ENCODE results near the gene HOMER1. TPM values are rescaled to one million over a fixed set of nuclear protein-coding genes. Genes with fewer than 3 reads are reported as not detected.

Gene HOMER1
- total RNA-seq, 4 donors from 2014 or later: 23.5 to 51.0 (median 33.0) TPM

DNA sequence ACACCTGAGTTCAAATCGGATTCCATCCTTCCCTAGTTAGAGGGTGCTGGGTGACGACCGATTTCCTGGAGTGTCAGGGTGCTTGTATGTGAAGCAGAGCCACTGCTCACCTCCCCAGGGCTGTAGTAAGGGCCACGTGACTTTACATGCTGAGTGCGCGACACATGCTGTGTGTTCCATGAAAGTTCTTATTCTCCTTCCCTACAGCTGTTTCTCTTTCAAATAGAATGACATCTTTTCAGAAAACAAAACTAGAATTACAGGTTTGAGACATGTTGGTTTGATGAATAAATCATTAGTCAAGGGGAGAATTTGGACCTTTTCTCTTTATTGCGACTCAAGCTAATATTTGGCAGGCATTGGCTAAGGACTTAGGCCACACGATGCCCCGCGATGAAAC, 164.9 kb downstream of the HOMER1 start:
- no peak for DNase-seq
- no peak for ATAC-seq
- H3K27ac ChIP-seq: no peak overlapping the region
- intact Hi-C loops (cut with DNase I; ENCODE audit: low total_unique reads): no loop called here
- no peak overlapping the region for H3K4me3 ChIP-seq
- in situ Hi-C loops (cut with MboI; ENCODE audit: low sequenced_read_pairs in 4 of 4): no loop called here
- H3K4me1 ChIP-seq: no peaks in the 10 kb centered on the region
- H3K27me3 ChIP-seq: no peaks in the 10 kb centered on the region
- TF ChIP-seq, protein P1, sequence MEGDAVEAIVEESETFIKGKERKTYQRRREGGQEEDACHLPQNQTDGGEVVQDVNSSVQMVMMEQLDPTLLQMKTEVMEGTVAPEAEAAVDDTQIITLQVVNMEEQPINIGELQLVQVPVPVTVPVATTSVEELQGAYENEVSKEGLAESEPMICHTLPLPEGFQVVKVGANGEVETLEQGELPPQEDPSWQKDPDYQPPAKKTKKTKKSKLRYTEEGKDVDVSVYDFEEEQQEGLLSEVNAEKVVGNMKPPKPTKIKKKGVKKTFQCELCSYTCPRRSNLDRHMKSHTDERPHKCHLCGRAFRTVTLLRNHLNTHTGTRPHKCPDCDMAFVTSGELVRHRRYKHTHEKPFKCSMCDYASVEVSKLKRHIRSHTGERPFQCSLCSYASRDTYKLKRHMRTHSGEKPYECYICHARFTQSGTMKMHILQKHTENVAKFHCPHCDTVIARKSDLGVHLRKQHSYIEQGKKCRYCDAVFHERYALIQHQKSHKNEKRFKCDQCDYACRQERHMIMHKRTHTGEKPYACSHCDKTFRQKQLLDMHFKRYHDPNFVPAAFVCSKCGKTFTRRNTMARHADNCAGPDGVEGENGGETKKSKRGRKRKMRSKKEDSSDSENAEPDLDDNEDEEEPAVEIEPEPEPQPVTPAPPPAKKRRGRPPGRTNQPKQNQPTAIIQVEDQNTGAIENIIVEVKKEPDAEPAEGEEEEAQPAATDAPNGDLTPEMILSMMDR (IDR thresholded peaks at IDR 0.05 in 4 of 5, conservative IDR thresholded peaks at IDR 0.05 in 1 of 5): no peak
- TF ChIP-seq POLR2A (IDR thresholded peaks at IDR 0.05): no peak
- no peaks in the 10 kb centered on the region for H3K9me3 ChIP-seq
- no peaks in the 10 kb centered on the region for H3K36me3 ChIP-seq

DNA sequence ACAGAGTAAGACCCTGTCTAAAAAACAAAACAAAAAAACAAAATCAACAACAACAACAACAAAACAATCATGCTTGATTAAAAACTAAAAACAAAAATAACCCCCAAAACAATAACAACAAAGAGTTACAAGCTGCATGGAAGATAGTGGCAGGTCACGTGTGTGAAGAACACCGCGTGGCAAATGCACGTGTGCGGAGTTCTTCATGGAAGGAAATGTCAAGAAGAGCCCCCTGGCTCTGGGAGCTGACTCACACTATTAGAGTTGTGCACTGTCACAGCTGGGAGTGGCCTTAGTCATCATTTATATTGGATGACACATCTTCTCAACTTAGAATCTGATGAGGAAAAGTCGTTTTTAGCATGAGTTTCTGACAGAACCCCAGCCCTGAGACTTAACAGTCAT, 167.5 kb downstream of the HOMER1 start:
- Histone ChIP-seq H3K9me3 (no peaks in the 10 kb centered on the region), H3K4me1 (no peaks in the 10 kb centered on the region), H3K27me3 (no peaks in the 10 kb centered on the region), H3K4me3 (no peak overlapping the region), H3K36me3 (no peaks in the 10 kb centered on the region), H3K27ac (no peak overlapping the region)
- in situ Hi-C loops (cut with MboI; ENCODE audit: low sequenced_read_pairs in 4 of 4) (no loop called here), intact Hi-C loops (cut with DNase I; ENCODE audit: low total_unique reads) (no loop called here)
- DNase-seq: no peak
- no peak for ATAC-seq
- TF ChIP-seq, protein P1 (IDR thresholded peaks at IDR 0.05 in 4 of 5, conservative IDR thresholded peaks at IDR 0.05 in 1 of 5): no peak
- TF ChIP-seq POLR2A (IDR thresholded peaks at IDR 0.05): no peak

DNA sequence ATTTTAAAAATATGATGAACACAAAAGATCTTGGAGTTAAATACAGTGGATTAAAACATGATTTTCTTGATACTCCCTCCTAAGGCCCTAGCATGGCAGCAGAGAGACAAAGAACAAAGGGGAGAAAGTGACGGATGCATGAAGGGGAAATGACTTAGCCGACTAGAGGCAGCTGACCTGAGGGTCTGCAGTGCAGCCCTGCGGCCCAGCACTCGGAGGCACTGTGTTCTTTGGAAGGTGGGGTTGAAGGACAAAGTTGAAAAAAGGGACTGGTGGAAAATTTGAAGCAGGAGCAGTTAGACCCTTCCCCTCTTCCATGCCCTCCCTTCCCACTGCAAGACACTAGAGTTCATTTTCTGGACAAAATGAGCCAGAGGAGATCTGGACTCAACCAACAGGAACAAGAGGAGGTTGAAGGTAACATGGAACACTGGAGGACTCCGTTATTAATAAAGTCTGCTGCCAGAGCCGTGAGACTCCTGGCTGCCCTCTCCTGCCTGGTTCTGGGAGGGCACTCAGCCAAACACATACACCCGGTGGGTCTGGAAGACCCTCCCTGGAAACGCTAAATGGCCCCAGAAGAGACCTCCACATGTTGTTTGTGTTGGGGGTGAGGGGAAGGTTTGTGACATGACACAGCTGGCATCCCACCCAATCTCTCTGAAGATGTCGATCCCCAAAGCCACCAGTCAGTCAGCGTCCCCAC, 179.9 kb downstream of the HOMER1 start:
- Histone ChIP-seq H3K27me3 (no peaks in the 10 kb centered on the region), H3K9me3 (no peaks in the 10 kb centered on the region), H3K4me3 (no peak overlapping the region), H3K4me1 (no peaks in the 10 kb centered on the region), H3K36me3 (no peaks in the 10 kb centered on the region), H3K27ac (no peak overlapping the region)
- intact Hi-C loops (cut with DNase I; ENCODE audit: low total_unique reads) (no loop called here), in situ Hi-C loops (cut with MboI; ENCODE audit: low sequenced_read_pairs in 4 of 4) (no loop called here)
- ATAC-seq (no peak), DNase-seq (no peak)
- TF ChIP-seq POLR2A (IDR thresholded peaks at IDR 0.05): no peak
- TF ChIP-seq, protein P1 (IDR thresholded peaks at IDR 0.05 in 4 of 5, conservative IDR thresholded peaks at IDR 0.05 in 1 of 5): no peak

DNA sequence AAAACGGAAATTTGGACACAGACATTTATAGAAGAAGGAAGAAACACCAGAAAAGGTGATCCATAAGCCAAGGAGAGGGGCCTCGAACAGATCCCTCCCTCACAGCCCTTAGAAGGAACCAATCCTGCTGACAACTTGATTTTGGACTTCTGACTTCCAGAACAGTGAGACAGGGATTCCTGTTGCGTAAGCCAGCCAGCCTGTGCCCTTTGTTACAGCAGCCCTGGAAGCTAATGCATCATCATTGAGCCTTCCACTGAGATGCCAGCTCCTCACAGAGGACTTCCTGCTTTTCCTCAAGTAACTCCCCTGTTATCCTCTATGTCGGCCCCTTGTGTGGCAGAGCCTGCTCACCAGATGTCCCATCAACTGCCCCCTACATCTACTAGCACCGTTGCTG, 183.9 kb downstream of the HOMER1 start:
- no peak for DNase-seq
- Histone ChIP-seq H3K4me1 (no peaks in the 10 kb centered on the region), H3K27me3 (no peaks in the 10 kb centered on the region), H3K4me3 (no peak overlapping the region), H3K36me3 (no peaks in the 10 kb centered on the region), H3K27ac (no peak overlapping the region), H3K9me3 (no peaks in the 10 kb centered on the region)
- no peak for TF ChIP-seq POLR2A (IDR thresholded peaks at IDR 0.05)
- TF ChIP-seq, protein P1 (IDR thresholded peaks at IDR 0.05 in 4 of 5, conservative IDR thresholded peaks at IDR 0.05 in 1 of 5): no peak
- no peak for ATAC-seq
- intact Hi-C loops (cut with DNase I; ENCODE audit: low total_unique reads): no loop called here
- in situ Hi-C loops (cut with MboI; ENCODE audit: low sequenced_read_pairs in 4 of 4): no loop called here

DNA sequence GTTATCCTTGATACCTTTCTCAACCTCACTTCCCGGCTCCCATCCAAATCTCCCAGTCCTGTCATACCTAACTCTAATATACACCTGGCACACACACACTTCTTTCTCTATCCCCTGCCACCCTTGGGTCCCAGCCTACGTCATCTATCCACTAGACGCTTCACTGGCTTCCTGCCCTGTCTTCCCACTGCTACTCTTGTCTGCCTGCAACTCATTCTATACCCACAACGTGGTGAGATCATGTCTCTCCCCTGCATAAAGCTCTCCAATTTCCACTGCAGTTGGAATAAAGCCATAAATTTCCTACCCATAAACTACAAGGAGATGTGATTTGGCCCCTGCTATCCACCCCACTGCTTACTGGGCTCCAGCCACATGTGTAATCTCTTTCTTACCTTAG, 184.5 kb downstream of the HOMER1 start:
- H3K4me3 ChIP-seq: no peak overlapping the region
- no peaks in the 10 kb centered on the region for H3K4me1 ChIP-seq
- in situ Hi-C loops (cut with MboI; ENCODE audit: low sequenced_read_pairs in 4 of 4) (no loop called here), intact Hi-C loops (cut with DNase I; ENCODE audit: low total_unique reads) (no loop called here)
- DNase-seq (no peak), ATAC-seq (no peak)
- H3K27me3 ChIP-seq: no peaks in the 10 kb centered on the region
- no peak for TF ChIP-seq POLR2A (IDR thresholded peaks at IDR 0.05)
- TF ChIP-seq, protein P1 (IDR thresholded peaks at IDR 0.05 in 4 of 5, conservative IDR thresholded peaks at IDR 0.05 in 1 of 5): no peak
- H3K36me3 ChIP-seq: no peaks in the 10 kb centered on the region
- no peaks in the 10 kb centered on the region for H3K9me3 ChIP-seq
- H3K27ac ChIP-seq: no peak overlapping the region

All from gastrocnemius medialis (tissue), 4 donors.